NCI-H524 (cell line): Measurements from ENCODE around the gene CCDC91.

Source experiments
- DNase-seq, 2 experiments: peaks; one replicate each; lab custom pipeline; 2025; lab: John Stamatoyannopoulos, UW

Gene CCDC91

GRCh38 chr12:28536088-28536487 is 345.8 kb downstream of the CCDC91 start:
- DNase-seq: no peak

- DNase-seq: no peak
These were observed 347.2 kb downstream of the CCDC91 start for GRCh38 chr12:28537474-28537873.

GRCh38 chr12:28539691-28540323 is 349.6 kb downstream of the CCDC91 start:
- DNase-seq: no peak

- DNase-seq: no peak
These were observed 350.1 kb downstream of the CCDC91 start for GRCh38 chr12:28540324-28540714.

DNA sequence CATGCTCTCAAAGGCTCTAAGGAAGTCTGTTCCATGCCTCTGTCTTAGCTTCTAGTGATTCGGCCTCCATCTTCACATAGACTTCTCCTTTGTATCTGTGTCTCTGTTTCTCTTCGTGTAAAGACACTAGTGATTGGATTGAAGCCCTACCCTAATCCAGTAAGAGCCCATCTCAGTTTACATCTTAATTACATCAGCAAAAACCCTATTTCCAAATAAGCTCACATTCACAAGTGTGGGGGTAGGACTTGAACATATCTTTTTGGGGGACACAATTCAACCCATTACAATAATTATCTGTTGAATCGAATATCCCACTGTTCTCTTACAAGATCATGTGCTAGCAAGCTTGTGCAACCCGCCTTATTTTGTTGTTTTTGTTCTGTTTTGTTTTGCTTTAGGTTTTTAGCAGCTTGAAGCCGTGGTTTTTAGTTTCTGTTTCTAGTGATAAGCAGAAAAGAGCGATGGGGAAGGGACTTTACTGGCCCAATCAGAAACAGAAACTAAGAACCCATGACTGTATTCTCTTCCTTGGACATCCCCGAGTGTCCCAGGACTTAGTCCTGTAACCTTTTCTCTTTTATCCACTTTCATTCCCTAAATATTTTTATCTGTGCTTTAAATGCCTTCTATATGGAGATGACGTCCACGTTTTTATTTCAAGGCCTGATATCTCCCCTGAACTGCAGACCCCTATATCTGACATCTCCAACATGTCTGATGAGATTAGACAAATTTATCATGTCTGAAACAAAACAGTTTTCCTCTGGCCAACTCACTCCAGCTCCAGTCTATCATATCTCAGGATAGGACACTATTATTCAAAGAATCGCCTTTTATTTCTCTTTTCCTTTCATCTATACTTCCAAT is 353.0 kb downstream of the CCDC91 start:
- DNase-seq: no peak

DNA sequence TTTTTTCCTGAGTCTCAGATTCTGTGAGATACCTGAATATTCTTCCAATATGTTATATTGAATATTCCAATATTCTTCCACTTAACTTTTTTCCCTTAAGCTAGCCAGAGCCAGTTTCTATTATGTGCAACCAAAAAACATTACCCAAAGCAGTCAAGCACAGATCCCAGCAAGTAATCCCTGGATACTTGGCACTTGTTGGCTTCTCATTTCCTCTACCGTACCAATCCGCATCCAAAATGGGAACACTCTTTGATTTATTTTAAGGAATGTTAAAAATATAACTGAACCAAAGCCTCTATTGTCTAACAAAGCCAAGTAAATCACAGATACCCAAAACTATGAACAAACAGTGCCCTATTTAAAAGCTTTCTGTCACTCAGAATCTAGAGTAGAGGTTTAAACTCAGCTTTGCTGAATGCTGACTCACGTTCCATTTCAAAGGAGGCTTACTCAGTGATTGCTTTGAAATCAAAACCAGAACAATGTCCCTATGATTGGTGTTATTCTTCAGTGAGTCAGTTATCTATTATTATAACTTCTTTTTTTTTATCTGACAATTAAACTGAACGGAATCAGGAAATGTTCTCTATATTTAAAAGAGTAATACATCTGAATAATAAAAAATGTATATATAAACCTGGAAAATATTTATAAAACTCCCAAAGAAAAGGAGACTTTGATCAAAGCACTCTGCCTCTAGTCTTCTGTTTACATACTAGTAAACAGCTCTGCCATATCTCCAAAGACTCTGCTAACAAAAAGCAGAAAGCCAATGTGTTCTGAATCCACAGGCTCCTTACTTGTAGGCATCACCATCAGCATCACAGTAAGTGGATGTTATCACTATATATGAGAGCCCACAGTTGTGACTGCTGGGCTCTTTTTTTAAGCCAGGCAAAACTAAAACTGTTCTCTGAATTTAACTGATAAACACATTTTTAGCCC is 360.8 kb downstream of the CCDC91 start:
- no peak for DNase-seq

DNA sequence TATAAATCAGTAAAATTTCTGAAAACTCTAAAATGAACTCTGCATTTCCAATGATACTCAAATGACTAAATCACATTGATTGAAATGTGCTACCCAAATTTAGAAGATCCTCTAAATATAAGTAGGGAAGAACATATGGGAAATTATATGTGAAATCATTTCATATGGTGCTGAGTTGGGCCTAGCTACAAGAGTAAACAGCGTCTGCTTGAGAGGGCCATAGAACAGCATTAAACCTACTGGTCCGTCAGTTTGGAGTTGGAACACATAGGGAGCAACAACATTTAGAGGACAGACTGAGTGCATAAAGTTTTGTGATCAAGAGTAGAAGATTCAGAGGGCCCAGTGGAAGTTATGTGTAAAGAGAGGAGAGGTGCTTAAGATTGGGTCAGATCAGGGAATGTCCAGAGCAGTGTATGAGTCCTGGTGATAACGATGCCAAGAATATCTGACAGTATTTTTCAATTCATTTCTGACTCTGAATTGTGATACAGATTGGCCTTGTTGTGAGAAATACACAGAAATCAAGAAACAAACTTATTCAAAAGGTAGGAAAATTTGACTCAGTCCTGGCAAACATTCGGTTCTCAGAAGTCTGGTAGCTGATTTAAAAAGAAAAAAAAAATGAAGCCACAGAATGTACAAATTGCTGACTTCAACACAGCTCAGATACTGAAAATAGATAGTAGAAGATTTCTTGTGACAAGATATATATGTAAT is 362.2 kb downstream of the CCDC91 start:
- no peak for DNase-seq

DNA sequence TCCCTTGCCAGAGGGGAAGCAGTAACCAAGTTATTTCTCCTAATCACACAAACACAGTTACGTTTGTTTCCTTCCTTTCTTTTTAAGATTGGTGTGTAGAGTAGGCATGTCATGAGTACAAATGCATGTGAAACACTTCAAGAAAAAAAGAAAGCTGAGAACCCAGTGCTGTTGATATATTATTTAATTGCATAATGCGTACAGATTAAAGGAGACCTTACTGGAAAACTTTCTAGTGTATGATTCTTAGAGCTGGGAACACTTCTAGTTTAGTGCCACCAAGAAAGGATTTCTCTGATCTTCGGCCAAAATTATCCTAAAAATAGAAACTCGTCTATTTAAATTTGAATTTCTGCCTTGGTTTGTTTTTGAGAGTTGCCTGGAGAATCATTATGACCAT is 365.5 kb downstream of the CCDC91 start:
- no peak for DNase-seq

DNA sequence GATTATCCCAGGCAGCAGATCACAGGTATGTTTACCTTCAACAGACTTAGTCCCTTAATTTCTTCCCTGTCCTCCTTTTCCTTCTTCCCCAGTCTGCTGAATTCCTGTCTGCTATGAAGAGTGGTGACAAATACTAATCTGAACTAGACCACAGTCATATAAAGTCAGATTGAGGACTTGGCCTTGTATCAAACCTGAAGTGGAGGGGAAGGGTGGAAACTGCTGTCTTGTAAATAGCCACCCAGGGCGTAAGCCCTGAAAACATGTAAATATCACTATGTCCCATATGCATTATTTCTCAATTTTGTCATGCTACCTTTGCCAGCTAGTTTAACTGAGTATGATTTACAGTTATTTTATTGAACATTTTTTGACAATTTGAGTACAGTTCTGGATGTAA is 368.0 kb downstream of the CCDC91 start:
- no peak for DNase-seq

DNA sequence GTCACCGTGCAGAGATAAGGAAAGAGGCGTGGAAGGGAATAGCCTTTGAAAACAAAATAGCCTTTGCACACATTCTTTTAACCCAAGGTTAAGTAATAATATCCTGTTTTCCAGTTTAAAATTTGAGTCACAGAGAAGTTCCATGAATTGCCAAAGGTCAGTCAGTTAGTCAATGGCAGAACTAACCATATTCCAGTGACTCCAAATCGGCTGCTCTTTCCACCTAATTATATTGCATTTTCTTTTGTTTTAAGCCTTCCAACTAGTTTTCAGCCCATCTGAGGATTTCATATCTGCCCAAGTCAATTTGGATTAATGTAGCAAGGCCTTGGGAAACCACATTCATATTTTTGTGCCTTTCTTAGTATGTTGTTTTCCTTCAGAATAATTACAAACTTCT is 373.0 kb downstream of the CCDC91 start:
- DNase-seq: no peak

DNA sequence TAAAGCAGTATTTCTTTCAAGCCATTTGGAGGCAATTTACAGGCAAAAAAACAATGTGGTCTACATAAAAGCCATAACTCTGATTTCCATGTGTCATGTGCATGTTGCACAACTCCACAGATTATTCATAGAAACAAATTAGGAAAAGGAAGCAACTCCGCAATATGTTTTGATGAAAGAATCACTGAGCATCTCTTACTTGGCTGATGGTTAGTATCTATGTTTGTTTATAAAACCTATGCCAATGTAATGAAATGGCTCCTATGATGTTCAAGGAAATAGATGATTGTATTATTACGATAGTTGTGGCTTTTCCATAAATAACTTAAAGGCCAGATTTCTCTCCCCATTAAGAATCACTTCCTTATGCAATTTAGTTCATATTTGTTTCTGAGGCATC is 373.7 kb downstream of the CCDC91 start:
- DNase-seq: no peak

- DNase-seq: peak in 1 of 2 experiments; percentile 68
These were observed 377.9 kb downstream of the CCDC91 start for GRCh38 chr12:28568118-28568517.

DNA sequence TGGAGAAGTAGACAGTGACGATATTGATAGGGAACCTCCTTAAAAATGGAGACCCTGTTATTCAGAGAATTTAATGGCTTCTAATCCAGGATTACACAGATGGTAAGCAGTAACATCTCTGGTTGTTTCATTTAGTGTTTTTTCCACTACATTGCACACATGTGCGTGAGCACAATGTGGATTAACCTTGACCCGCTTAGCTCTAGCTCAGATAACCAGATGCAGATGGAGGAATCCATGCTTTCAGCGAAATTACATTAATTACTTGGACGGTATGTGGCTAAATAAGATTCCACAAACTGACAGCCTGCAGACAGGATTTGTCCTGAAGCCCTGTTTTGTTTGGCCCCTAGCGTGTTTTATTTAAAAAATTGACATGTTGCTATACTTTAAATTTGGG is 378.4 kb downstream of the CCDC91 start:
- peak; percentile 85 to 96 for DNase-seq

- no peak for DNase-seq
These were observed 379.6 kb downstream of the CCDC91 start for GRCh38 chr12:28569698-28570411.

GRCh38 chr12:28570811-28571210 is 380.6 kb downstream of the CCDC91 start:
- DNase-seq: no peak

GRCh38 chr12:28574746-28575592 is 384.7 kb downstream of the CCDC91 start:
- no peak for DNase-seq

DNA sequence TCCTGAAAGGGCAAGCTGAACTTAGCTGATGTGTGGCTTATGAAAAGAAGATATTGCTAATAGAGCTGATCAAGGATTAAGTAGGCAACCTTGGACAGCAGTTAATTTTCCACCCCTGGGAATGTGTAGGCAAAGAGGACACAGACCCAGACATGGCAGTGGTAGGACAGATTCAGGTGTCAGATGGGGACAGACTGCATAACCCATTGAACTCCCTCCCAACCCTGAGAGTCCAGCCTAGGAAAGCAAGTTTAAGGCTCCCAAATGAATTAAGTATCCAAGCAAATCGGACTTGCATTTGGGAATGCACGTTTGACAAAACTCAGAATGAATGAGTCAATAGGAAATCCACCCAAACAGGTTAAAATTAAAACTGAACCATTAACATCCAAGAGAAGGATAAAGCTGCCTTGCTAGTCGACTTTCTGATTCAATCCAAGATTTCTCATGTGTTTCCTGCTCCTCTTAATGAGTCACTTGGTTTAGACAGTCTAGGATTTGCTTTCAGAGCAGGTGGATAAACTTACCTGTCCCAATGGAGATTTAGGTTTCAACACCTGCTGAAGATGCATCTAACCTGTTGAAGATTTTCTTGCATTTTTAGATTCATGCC is 385.4 kb downstream of the CCDC91 start:
- no peak for DNase-seq

GRCh38 chr12:28578361-28578760 is 388.1 kb downstream of the CCDC91 start:
- DNase-seq: no peak

- DNase-seq: no peak
These were observed 388.6 kb downstream of the CCDC91 start for GRCh38 chr12:28578833-28579252.
